ENCODE measurements around the gene MGAT5B.

MGAT5B gene

DNA sequence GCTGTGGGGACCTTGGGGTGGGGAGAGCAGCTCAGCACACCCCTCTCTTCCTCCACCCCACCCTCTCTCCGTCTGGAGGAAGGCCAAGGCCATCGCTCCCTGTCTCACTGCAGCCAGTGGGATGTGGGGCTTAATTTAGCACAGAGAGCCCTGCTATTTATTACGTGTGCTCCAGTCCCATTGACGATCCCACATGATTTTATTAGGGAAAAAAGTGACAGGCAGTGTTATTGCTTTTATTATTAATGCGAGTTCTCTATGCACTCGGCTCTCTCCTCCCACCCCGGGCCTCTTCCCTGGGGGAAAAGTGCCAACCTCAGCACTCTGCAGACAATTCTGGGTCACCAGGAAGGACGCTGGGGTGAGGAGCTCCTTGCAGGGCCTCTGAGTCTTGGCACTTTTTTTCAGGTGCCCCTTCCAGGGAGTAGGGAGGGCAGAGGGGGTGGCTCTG is 57.3 kb downstream of the MGAT5B start:
- no peaks in the 10 kb centered on the region for H3K36me3 Mint-ChIP-seq (ENCODE audit: low read depth)
- no peaks in the 10 kb centered on the region for H3K4me1 Mint-ChIP-seq (ENCODE audit: low read depth)
- H3K4me3 Mint-ChIP-seq = no peak overlapping the region
- H3K27me3 Mint-ChIP-seq = peaks cover 7% of the 10 kb centered on the region
- H3K27ac Mint-ChIP-seq = no peak overlapping the region
- H3K9me3 Mint-ChIP-seq = no peaks in the 10 kb centered on the region
- intact Hi-C loops (cut with micrococcal nuclease) = no loop called here

- Mint-ChIP-seq H3K4me1 (ENCODE audit: low read depth) (no peaks in the 10 kb centered on the region), H3K27me3 (peaks cover 7% of the 10 kb centered on the region), H3K27ac (no peak overlapping the region), H3K9me3 (no peaks in the 10 kb centered on the region), H3K36me3 (ENCODE audit: low read depth) (no peaks in the 10 kb centered on the region), H3K4me3 (no peak overlapping the region)
- intact Hi-C loops (cut with micrococcal nuclease) = no loop called here
These were observed 58.1 kb downstream of the MGAT5B start for GRCh38 chr17:76926237-76926866.

DNA sequence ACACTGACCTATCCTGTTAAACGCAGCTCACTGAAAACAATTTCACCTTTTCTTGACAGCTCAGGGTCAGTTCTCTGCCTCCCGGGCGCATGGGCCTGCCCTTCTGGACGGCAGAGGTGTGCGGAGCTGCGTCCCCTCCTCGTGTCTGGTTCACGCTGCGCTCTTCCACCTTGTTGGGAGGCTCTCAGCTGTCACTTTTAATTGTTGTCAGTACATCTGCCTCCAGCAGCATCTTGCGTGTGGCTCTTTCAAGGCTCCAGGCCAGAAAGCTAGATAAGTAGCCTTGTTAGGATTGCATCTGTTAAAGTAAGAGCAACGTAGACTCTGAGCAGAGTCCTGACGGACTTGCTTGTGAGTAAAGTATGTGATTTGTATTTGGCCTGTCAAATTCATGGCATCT is 59.4 kb downstream of the MGAT5B start:
- Mint-ChIP-seq H3K27me3 (peaks cover 5% of the 10 kb centered on the region), H3K36me3 (ENCODE audit: low read depth) (no peaks in the 10 kb centered on the region), H3K27ac (no peak overlapping the region), H3K4me1 (ENCODE audit: low read depth) (no peaks in the 10 kb centered on the region), H3K4me3 (no peak overlapping the region), H3K9me3 (no peaks in the 10 kb centered on the region)
- intact Hi-C loops (cut with micrococcal nuclease) = no loop called here

GRCh38 chr17:76927982-76928381 is 59.8 kb downstream of the MGAT5B start:
- Mint-ChIP-seq H3K4me1 (ENCODE audit: low read depth) (no peaks in the 10 kb centered on the region), H3K36me3 (ENCODE audit: low read depth) (no peaks in the 10 kb centered on the region), H3K4me3 (no peak overlapping the region), H3K27me3 (peaks cover 5% of the 10 kb centered on the region), H3K27ac (no peak overlapping the region), H3K9me3 (no peaks in the 10 kb centered on the region)
- intact Hi-C loops (cut with micrococcal nuclease) = no loop called here

GRCh38 chr17:76929148-76929547 is 60.9 kb downstream of the MGAT5B start:
- no peaks in the 10 kb centered on the region for H3K36me3 Mint-ChIP-seq (ENCODE audit: low read depth)
- H3K27ac Mint-ChIP-seq = no peak overlapping the region
- H3K4me1 Mint-ChIP-seq (ENCODE audit: low read depth) = no peaks in the 10 kb centered on the region
- peaks cover 5% of the 10 kb centered on the region for H3K27me3 Mint-ChIP-seq
- no peaks in the 10 kb centered on the region for H3K9me3 Mint-ChIP-seq
- no peak overlapping the region for H3K4me3 Mint-ChIP-seq
- intact Hi-C loops (cut with micrococcal nuclease) = no loop called here

DNA sequence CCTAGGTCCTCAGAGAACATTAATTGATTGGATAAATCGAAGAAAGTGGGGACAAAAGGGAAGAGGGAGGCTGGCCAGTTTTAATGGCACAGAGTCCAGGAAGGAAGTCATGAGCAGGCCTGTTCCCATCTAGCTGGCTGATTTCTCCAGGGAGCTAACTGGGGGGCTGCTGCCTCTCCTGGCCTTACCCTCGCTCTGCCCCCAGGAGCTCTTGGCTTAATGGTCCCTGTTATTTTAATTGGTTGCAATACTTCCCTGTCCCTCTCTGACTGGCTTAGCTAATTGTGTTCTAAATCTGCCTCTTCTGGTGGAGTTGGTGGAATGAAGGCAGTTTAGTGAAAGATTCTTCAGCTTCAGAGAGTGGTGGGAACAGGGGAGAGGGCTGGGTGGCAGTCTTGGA is 61.4 kb downstream of the MGAT5B start:
- H3K4me3 Mint-ChIP-seq = no peak overlapping the region
- intact Hi-C loops (cut with micrococcal nuclease) = no loop called here
- peaks cover 7% of the 10 kb centered on the region for H3K27me3 Mint-ChIP-seq
- H3K36me3 Mint-ChIP-seq (ENCODE audit: low read depth) = no peaks in the 10 kb centered on the region
- no peaks in the 10 kb centered on the region for H3K4me1 Mint-ChIP-seq (ENCODE audit: low read depth)
- no peak overlapping the region for H3K27ac Mint-ChIP-seq
- no peaks in the 10 kb centered on the region for H3K9me3 Mint-ChIP-seq

- Mint-ChIP-seq H3K27ac (no peak overlapping the region), H3K9me3 (no peaks in the 10 kb centered on the region), H3K27me3 (peaks cover 7% of the 10 kb centered on the region), H3K36me3 (ENCODE audit: low read depth) (no peaks in the 10 kb centered on the region), H3K4me1 (ENCODE audit: low read depth) (no peaks in the 10 kb centered on the region), H3K4me3 (no peak overlapping the region)
- intact Hi-C loops (cut with micrococcal nuclease) = no loop called here
These were observed 61.9 kb downstream of the MGAT5B start for GRCh38 chr17:76930107-76930506.

DNA sequence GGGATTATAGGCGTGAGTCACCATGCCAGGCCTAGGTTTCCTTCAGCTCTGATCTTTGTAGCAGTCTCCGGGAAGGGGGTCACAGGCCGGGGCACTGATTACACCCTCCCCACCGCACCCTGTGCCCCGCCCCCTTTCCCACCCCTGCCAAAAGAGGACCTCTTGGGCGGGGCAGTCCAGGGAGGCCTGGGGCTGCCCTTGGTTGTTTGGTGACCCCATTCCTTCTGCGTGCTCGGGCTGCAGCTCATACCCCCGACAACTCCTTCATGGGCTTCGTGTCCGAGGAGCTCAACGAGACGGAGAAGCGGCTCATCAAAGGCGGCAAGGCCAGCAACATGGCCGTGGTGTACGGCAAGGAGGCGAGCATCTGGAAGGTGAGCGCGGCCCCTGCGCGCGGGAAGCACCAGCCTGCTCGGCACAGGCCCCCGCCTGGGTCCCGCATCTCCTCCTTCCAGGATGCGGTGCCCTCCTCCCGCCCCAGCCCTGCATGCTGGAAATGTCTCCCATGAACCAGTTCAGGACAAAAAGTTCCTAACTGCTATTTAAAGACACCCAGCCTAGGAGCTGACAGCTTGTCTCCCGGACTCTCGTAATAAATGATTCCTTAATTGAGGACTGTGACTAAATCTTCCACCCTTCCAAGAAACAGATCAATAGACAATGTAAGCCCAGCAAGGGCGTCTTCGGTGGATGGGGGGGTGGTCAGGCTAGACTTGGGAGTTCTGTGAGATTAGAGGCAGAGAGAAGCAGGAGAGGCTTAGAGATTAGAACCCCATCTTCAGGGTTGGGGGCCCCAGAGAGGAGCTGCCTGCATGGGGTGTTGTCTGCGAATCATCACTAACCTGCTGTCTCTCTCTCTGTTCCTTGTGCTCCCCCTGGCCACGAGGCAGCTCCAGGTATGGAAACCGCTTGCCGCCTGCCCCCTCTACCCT is 64.5 kb downstream of the MGAT5B start:
- Mint-ChIP-seq H3K27ac (no peak overlapping the region), H3K4me1 (ENCODE audit: low read depth) (no peaks in the 10 kb centered on the region), H3K36me3 (ENCODE audit: low read depth) (no peaks in the 10 kb centered on the region), H3K4me3 (no peak overlapping the region), H3K9me3 (no peaks in the 10 kb centered on the region), H3K27me3 (peaks cover 5% of the 10 kb centered on the region)
- intact Hi-C loops (cut with micrococcal nuclease) = no loop called here

- Mint-ChIP-seq H3K9me3 (no peaks in the 10 kb centered on the region), H3K36me3 (ENCODE audit: low read depth) (no peaks in the 10 kb centered on the region), H3K27me3 (peaks cover 3% of the 10 kb centered on the region), H3K27ac (no peak overlapping the region), H3K4me1 (ENCODE audit: low read depth) (no peaks in the 10 kb centered on the region), H3K4me3 (no peak overlapping the region)
- intact Hi-C loops (cut with micrococcal nuclease) = no loop called here
These were observed 66.5 kb downstream of the MGAT5B start for GRCh38 chr17:76934561-76935320.

DNA sequence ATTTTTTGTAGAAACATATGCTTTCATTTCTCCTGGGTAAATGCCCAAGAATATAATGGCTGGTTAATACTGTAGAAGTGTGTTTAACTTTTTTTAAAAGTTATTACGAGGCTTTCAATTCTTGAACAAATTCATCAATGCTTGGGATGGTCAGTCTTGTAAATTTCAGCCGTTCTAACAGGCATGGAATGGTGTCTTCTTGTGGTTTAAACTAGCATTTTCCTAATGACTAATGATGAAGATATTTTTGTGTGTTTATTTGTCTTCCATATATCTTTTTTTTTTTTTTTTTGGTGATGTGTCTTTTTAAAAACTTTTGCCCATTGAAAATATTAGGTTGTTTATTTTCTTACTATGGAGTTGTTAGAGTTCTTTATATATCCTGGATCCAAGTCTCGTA is 67.1 kb downstream of the MGAT5B start:
- no peaks in the 10 kb centered on the region for H3K4me1 Mint-ChIP-seq (ENCODE audit: low read depth)
- H3K4me3 Mint-ChIP-seq = no peak overlapping the region
- peaks cover 3% of the 10 kb centered on the region for H3K27me3 Mint-ChIP-seq
- no peaks in the 10 kb centered on the region for H3K36me3 Mint-ChIP-seq (ENCODE audit: low read depth)
- intact Hi-C loops (cut with micrococcal nuclease) = no loop called here
- no peak overlapping the region for H3K27ac Mint-ChIP-seq
- no peaks in the 10 kb centered on the region for H3K9me3 Mint-ChIP-seq

DNA sequence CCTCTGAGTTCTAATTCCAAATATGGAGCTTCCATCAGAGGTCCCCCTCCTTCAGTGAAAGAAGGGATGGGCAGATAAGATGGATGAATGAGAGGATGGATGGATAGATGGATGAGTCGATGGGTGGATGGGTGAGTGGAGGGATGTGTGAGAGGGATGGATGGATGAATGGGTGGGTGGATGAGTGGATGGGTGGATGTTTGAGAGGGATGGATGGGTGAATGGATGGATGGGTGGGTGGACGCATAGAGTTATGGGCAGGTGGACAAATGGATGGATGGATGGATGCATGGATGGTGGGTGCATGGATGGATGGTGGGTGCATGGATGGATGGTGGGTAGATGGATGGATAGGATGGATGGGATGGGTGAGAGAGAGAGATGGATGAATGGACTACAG is 69.0 kb downstream of the MGAT5B start:
- no peak overlapping the region for H3K27ac Mint-ChIP-seq
- intact Hi-C loops (cut with micrococcal nuclease) = no loop called here
- H3K9me3 Mint-ChIP-seq = no peaks in the 10 kb centered on the region
- H3K36me3 Mint-ChIP-seq (ENCODE audit: low read depth) = no peaks in the 10 kb centered on the region
- no peaks in the 10 kb centered on the region for H3K4me1 Mint-ChIP-seq (ENCODE audit: low read depth)
- peaks cover 3% of the 10 kb centered on the region for H3K27me3 Mint-ChIP-seq
- H3K4me3 Mint-ChIP-seq = no peak overlapping the region

DNA sequence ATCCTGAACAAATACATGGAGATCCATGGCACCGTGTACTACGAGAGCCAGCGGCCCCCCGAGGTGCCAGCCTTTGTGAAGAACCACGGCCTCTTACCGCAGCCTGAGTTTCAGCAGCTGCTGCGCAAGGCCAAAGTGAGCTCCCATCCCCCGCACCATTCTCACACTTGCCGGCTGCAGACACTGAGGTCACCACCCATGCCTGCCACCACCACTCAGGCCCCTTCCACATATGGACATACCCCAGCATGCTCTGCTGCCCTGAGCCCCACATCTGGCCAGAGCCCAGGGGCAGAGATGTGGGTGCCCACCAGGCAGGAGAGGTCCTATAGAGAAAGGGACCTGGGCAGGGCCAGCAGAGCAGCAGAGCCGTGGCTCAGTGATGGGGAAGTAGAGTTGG is 69.8 kb downstream of the MGAT5B start:
- Mint-ChIP-seq H3K27me3 (peaks cover 3% of the 10 kb centered on the region), H3K27ac (no peak overlapping the region), H3K4me1 (ENCODE audit: low read depth) (no peaks in the 10 kb centered on the region), H3K36me3 (ENCODE audit: low read depth) (no peaks in the 10 kb centered on the region), H3K4me3 (no peak overlapping the region), H3K9me3 (no peaks in the 10 kb centered on the region)
- intact Hi-C loops (cut with micrococcal nuclease) = no loop called here

DNA sequence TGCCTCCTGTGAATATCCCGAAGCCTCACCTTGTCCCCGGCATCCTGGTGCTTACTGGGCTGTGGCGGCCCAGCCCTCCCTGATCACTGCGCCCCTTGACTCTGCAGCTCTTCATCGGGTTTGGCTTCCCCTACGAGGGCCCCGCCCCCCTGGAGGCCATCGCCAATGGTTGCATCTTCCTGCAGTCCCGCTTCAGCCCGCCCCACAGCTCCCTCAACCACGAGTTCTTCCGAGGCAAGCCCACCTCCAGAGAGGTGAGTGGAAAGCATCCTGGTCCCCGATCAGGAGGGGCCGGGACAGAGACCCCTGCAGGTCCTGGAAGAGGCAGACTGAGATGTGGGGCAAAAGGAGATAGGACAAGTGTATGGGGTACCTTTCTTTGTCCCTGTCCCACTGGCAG is 72.1 kb downstream of the MGAT5B start:
- H3K27me3 Mint-ChIP-seq = peaks cover 1% of the 10 kb centered on the region
- H3K36me3 Mint-ChIP-seq (ENCODE audit: low read depth) = no peaks in the 10 kb centered on the region
- H3K27ac Mint-ChIP-seq = no peak overlapping the region
- no peaks in the 10 kb centered on the region for H3K4me1 Mint-ChIP-seq (ENCODE audit: low read depth)
- no peaks in the 10 kb centered on the region for H3K9me3 Mint-ChIP-seq
- intact Hi-C loops (cut with micrococcal nuclease) = no loop called here
- no peak overlapping the region for H3K4me3 Mint-ChIP-seq

DNA sequence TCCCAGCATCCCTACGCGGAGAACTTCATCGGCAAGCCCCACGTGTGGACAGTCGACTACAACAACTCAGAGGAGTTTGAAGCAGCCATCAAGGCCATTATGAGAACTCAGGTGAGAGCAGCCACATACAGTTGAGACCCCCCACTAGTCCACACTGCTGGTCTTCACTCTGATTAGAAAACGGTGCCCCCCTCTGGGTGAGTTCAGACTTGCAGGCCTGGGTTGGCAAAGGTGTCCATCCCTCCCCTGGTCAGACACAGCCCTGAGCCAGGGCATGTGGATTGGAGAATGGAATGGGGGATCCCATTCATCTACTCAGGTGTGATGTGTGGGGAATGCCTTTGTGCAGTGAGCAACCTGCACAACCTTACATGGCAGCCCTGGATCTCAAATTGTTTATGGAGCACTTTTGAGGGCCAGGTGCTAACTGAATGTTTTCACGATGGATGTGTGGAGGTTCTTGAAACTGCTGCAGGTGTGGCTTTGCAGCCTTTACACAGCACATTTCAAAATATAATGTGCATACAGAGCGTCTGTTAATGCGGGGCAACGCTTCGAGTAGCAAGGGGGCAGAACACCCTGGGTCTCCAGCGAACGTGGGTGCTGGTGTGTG is 72.6 kb downstream of the MGAT5B start:
- Mint-ChIP-seq H3K4me3 (no peak overlapping the region), H3K4me1 (ENCODE audit: low read depth) (no peaks in the 10 kb centered on the region), H3K36me3 (ENCODE audit: low read depth) (no peaks in the 10 kb centered on the region), H3K9me3 (no peaks in the 10 kb centered on the region), H3K27me3 (peaks cover 1% of the 10 kb centered on the region), H3K27ac (no peak overlapping the region)
- intact Hi-C loops (cut with micrococcal nuclease) = no loop called here
